ENCODE data around the gene WDR62. TPM values are rescaled to one million over a fixed set of nuclear protein-coding genes. Genes with fewer than 3 reads are reported as not detected.

Gene WDR62
- total RNA-seq, 3 donors from 2014 or later, result 1.6 to 4.1 (median 1.9) TPM

DNA sequence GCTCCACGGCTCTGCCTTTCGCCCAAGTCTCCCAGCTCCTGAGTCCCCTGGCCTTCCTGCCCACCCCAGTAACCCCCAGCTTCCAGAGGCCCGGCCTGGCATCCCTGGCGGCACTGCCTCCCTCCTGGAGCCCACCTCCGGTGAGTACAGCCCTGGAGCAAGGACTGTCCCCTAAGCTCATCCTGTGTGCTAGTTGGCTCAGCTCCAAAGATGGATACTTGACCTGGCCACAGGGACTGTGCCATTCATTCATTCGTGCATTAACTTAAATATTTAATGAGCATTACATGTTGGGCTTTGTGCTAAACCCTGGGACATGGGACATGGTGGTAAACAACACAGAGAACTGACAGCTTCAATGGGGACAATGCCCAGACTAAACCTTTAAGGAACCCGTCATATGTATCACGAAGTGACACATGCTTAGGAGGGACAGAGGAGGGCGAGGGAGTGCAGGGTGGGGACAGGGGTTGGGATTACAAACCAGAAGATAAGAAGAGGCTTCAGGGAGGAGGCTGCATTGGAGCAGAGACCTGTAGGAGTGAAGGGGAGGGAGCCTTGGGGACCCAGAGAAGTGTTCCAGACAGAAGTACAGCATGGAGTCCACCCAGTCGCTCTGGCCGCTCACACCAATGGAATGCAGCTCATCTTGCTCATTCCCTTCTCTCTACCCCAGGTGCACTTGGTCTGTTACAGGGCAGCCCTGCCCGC is 49.3 kb downstream of the WDR62 start:
- no peak for ATAC-seq

DNA sequence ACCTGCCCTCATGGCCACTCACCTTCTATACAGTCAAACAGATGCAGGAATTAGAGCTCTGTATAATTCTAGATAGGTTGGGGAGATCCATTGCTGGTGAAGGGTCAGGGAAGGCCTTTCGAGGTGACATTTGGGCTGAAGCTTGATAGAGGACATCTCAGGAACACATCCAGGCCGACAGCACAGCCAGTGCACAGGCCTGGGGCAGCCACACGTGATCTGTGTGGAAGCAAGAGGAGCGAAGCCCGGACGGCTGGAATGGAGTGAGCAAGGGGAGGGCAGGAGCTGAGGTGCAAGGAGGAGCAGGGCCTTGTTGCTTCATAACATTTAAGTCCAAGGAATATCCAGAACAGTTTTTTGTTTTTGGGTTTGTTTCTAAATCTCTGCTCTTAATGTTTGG is 51.7 kb downstream of the WDR62 start:
- no peaks in the 10 kb centered on the region for H3K36me3 ChIP-seq (ENCODE audit: low read depth)
- intact Hi-C loops (cut with DNase I, micrococcal nuclease), result no loop called here
- no peak for ATAC-seq

More for the DNA sequence above, 49.3 kb downstream of the WDR62 start:
- Histone ChIP-seq H3K9me3 (no peaks in the 10 kb centered on the region), H3K4me3 (no peak overlapping the region), H3K4me1 (ENCODE audit: low read depth) (no peaks in the 10 kb centered on the region), H3K36me3 (ENCODE audit: low read depth) (no peaks in the 10 kb centered on the region)
- TF ChIP-seq, protein P1, sequence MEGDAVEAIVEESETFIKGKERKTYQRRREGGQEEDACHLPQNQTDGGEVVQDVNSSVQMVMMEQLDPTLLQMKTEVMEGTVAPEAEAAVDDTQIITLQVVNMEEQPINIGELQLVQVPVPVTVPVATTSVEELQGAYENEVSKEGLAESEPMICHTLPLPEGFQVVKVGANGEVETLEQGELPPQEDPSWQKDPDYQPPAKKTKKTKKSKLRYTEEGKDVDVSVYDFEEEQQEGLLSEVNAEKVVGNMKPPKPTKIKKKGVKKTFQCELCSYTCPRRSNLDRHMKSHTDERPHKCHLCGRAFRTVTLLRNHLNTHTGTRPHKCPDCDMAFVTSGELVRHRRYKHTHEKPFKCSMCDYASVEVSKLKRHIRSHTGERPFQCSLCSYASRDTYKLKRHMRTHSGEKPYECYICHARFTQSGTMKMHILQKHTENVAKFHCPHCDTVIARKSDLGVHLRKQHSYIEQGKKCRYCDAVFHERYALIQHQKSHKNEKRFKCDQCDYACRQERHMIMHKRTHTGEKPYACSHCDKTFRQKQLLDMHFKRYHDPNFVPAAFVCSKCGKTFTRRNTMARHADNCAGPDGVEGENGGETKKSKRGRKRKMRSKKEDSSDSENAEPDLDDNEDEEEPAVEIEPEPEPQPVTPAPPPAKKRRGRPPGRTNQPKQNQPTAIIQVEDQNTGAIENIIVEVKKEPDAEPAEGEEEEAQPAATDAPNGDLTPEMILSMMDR (IDR thresholded peaks at IDR 0.05), result no peak
- no peak for DNase-seq
- intact Hi-C loops (cut with DNase I, micrococcal nuclease), result no loop called here

DNA sequence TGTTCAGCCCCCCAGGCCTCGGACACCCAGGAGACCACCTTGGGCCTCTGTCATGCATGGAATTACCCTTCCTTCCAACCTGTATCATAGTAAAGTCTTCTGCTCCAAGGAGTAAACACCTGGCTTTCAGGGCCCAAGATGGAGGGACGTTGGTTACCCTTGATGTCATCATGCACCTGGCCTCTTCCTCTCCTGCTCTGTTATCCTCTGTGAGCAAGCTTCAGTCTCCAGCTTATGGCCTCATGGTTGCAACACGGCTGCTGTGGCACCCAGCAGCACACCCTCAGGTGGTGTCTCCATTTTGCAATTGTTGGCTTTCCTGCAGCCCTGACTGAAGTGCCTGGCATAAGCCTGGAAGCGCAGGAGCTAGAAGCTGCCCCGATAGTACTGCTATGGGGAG is 52.3 kb downstream of the WDR62 start:
- DNase-seq, result no peak
- TF ChIP-seq, protein P1 (IDR thresholded peaks at IDR 0.05), result no peak
- no peaks in the 10 kb centered on the region for H3K4me1 ChIP-seq (ENCODE audit: low read depth)
- no peak overlapping the region for H3K4me3 ChIP-seq
- no peaks in the 10 kb centered on the region for H3K36me3 ChIP-seq (ENCODE audit: low read depth)
- no peak for ATAC-seq
- H3K9me3 ChIP-seq, result no peaks in the 10 kb centered on the region
- intact Hi-C loops (cut with DNase I, micrococcal nuclease), result no loop called here

More for the DNA sequence above, 51.7 kb downstream of the WDR62 start:
- TF ChIP-seq, protein P1 (IDR thresholded peaks at IDR 0.05), result no peak
- DNase-seq, result no peak
- Histone ChIP-seq H3K4me1 (ENCODE audit: low read depth) (no peaks in the 10 kb centered on the region), H3K9me3 (no peaks in the 10 kb centered on the region), H3K4me3 (no peak overlapping the region)

DNA sequence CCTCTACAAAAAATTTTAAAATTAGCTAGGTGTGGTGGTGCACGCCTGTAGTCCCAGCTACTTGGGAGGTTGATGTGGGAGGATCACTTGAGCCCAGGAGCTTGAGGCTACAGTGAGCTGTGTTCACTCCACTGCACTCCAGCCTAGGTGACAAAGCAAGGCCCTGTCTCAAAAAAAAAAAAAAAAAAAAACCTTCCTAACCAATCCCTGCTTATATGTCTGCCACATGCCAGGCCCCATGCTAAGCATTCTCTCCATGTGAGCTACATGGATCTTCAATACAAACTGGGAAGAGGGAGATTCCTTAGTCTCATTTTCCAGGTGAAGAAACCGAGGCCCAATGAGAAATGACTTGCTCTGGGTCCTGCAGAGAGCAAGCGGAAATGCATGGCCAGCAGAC is 54.0 kb downstream of the WDR62 start:
- Histone ChIP-seq H3K4me3 (no peak overlapping the region), H3K9me3 (no peaks in the 10 kb centered on the region), H3K36me3 (ENCODE audit: low read depth) (no peaks in the 10 kb centered on the region), H3K4me1 (ENCODE audit: low read depth) (peaks cover 2% of the 10 kb centered on the region)
- no peak for DNase-seq
- intact Hi-C loops (cut with DNase I, micrococcal nuclease), result no loop called here
- no peak for ATAC-seq
- TF ChIP-seq, protein P1 (IDR thresholded peaks at IDR 0.05), result no peak

DNA sequence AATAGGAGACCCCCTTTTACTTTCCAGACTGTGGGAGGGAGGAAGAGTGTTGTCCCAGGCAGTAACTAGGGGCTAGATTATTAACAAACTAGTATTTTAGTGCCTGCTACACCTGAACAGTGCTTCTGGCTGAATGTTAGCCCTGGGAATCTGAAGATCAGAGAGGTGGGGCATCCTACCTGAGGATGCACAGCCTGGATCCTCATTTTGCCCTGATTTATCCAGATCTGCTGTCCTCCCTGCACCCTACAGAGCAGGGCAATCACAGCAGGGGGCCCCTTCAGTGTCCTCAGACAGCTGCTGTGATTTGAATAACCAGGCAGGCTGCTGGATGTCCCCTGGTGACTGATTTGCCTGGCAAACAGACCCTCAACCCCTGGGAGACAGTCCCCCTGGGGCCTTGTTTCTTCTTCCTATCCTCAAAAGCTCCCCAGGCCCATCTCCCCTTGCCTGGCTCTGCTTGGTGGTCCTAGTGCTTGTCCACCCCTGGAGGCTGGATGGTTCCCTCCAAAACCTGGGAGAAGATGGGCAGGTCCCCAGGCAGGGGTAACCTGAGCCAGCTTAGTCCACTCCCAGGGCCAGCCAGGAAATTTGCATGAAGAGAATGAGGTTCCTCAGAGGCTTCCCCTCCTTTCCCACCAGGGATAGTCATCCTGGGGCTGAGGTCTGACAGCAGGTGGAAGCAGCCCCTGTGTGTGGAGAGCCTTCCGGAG is 55.9 kb downstream of the WDR62 start, which contains the start of gene OVOL3:
Gene OVOL3 (plus strand): TSS at position 657 of the 713 bp plus-strand sequence. CDS start 60 bp downstream, outside the sequence.
- no peak for DNase-seq
- TF ChIP-seq, protein P1 (IDR thresholded peaks at IDR 0.05), result no peak
- Histone ChIP-seq H3K4me1 (ENCODE audit: low read depth) (peaks cover 7% of the 10 kb centered on the region), H3K9me3 (no peaks in the 10 kb centered on the region), H3K36me3 (ENCODE audit: low read depth) (peaks cover 4% of the 10 kb centered on the region), H3K4me3 (no peak within 1 kb of the TSS)
- ATAC-seq, result no peak
- intact Hi-C loops (cut with DNase I, micrococcal nuclease), result no loop called here

Measured in mucosa of descending colon (tissue), 3 donors.